Colonic mucosa (tissue), 4 donors: ENCODE data around the gene CNBP. TPM values are rescaled to one million over a fixed set of nuclear protein-coding genes. Genes with fewer than 3 reads are reported as not detected.

Experiments
- DNase-seq: peaks from one replicate; pipeline ENCODE4 v3.0.0-alpha.2; 2020
- H3K27ac ChIP-seq: fragments of 200-600 bp; one replicate; pipeline ENCODE4 v1.8.0; 2021
- H3K27me3 ChIP-seq: fragments of 200-600 bp; one replicate; pipeline ENCODE4 v1.8.0; 2021
- H3K36me3 ChIP-seq: fragments of 200-600 bp; one replicate; pipeline ENCODE4 v1.8.0; 2021
- H3K4me1 ChIP-seq: fragments of 200-600 bp; one replicate; pipeline ENCODE4 v1.8.0; 2021; ENCODE audit warnings: mild to moderate bottlenecking
- H3K4me3 ChIP-seq: fragments of 200-600 bp; one replicate; pipeline ENCODE4 v1.8.0; 2021
- H3K9ac ChIP-seq, 2 donors: one replicate each; pipeline ENCODE4 v1.7.0; 2013; ENCODE audit warnings: control low read depth in 2 of 2, low read depth in 2 of 2, low read length in 2 of 2
- H3K9me3 ChIP-seq: fragments of 200-600 bp; one replicate; pipeline ENCODE4 v1.8.0; 2021
- intact Hi-C: fragments of 100-400 bp; cut with DNase I; formaldehyde crosslinking; loops from one replicate; pipeline ENCODE4 v1.14.1; 2022
- total RNA-seq, 2 donors: library from RNA; stranded (reverse); fragmentation: NEBNext Ultra II Directional in 1 of 2; extraction: Animal tissue kit (Norgen Biotek cat#: 25700) in 1 of 2; gene quantifications; one replicate each; pipeline ENCODE4 v1.2.1, GENCODE V29; 2021
- TF ChIP-seq, protein P1 (sequence below): fragments of 200-600 bp; IDR thresholded peaks from one replicate; pipeline ENCODE4 v1.8.0; 2022; ENCODE audit warnings: antibody characterized with exemption, mild to moderate bottlenecking
- donor health status: healthy.
- donor health status: DM: no; HTN: no; CAD: no.
- donor health status: DM: no; HTN: no; CAD: no.

CNBP gene
- total RNA-seq, 2 donors from 2014 or later = 204 to 279 TPM

DNA sequence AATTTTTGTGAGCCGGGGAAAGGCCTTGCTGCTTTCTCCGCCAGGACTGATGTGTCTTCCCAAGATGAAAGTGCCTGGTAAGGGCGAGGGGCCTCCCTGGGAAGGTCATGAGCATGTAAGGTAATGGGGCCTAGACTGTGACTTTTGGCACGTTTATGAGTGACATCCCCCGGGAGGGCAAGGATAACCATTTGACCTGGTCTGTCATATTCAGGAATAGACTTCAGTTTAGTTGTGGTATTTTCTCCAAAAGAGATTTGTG, 631 bp upstream of the CNBP start:
- peaks cover 30% of the 10 kb centered on the region for H3K4me1 ChIP-seq
- H3K27me3 ChIP-seq = no peaks in the 10 kb centered on the region
- peak overlapping the region; percentile 93 for H3K27ac ChIP-seq
- peak; percentile 45 for DNase-seq
- H3K36me3 ChIP-seq = no peaks in the 10 kb centered on the region
- H3K9me3 ChIP-seq = no peaks in the 10 kb centered on the region
- H3K4me3 ChIP-seq = peak overlapping the region; percentile 89
- TF ChIP-seq, protein P1, sequence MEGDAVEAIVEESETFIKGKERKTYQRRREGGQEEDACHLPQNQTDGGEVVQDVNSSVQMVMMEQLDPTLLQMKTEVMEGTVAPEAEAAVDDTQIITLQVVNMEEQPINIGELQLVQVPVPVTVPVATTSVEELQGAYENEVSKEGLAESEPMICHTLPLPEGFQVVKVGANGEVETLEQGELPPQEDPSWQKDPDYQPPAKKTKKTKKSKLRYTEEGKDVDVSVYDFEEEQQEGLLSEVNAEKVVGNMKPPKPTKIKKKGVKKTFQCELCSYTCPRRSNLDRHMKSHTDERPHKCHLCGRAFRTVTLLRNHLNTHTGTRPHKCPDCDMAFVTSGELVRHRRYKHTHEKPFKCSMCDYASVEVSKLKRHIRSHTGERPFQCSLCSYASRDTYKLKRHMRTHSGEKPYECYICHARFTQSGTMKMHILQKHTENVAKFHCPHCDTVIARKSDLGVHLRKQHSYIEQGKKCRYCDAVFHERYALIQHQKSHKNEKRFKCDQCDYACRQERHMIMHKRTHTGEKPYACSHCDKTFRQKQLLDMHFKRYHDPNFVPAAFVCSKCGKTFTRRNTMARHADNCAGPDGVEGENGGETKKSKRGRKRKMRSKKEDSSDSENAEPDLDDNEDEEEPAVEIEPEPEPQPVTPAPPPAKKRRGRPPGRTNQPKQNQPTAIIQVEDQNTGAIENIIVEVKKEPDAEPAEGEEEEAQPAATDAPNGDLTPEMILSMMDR = no peak
- H3K9ac ChIP-seq = peak overlapping the region; percentile 97 to 100
- intact Hi-C loops = no loop called here

DNA sequence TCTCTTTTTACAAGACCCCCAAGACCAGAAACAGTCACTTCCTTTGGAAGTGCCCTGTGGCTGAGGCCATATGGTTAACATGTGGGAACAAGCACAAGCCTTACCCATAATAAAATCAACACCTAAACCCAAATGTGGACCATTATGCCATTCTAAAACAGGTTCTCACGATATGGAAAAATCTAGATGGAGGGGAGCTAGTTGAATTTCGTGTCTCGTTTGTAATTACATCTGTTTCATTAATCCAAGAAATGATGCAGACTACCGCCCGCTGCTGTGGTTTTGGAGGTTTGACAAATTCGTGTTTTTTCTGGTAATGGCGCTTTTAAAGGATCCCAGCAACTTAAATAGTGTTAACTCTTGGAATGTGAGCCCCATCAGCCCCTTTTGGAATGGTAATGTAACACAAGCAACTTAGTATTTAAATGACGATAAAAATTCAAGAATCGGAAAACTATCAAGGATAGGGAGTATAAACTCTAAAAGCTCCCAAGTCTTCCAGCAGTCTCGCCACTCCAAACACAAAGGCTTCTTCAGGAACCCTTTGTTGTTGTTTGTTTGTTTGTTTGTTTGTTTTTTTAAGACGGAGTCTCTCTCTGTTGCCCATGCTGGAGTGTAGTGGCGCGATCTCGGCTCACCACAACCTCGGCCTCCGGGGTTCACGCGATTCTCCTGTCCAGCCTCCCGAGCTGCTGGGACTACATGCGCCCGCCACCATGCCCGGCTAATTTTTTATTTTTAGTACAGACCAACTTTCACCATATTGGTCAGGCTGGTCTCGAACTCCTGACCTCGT, 1.1 kb downstream of the CNBP start:
- intact Hi-C loops = no loop called here
- peak overlapping the region; percentile 93 for H3K27ac ChIP-seq
- H3K36me3 ChIP-seq = no peaks in the 10 kb centered on the region
- DNase-seq = no peak
- no peaks in the 10 kb centered on the region for H3K9me3 ChIP-seq
- H3K4me1 ChIP-seq = peaks cover 30% of the 10 kb centered on the region
- TF ChIP-seq, protein P1 = no peak
- peak overlapping the region; percentile 97 to 100 for H3K9ac ChIP-seq
- H3K4me3 ChIP-seq = peak overlapping the region; percentile 89
- H3K27me3 ChIP-seq = no peaks in the 10 kb centered on the region

DNA sequence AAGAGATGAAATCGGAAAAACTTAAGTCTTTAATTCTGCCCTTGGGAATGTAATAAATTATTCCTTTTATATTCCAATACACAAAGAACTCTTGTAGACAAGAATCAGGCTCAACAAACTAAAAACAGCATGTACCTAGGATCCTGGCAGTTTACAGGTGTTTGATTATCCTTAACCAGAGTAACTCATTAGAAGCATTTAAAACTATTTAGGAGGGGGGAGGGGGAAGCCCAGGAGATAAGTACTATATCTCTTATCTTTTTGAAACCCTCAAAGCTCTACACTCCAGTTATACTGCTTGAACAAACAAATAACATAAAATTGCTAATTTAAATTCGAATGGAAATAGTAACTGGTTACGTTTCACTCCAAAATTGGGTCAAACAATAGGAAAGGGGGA, 1.9 kb downstream of the CNBP start:
- H3K9me3 ChIP-seq = no peaks in the 10 kb centered on the region
- TF ChIP-seq, protein P1 = no peak
- H3K9ac ChIP-seq = peak overlapping the region; percentile 97 to 100
- H3K4me1 ChIP-seq = peaks cover 30% of the 10 kb centered on the region
- peak overlapping the region; percentile 89 for H3K4me3 ChIP-seq
- DNase-seq = no peak
- intact Hi-C loops = no loop called here
- no peaks in the 10 kb centered on the region for H3K36me3 ChIP-seq
- H3K27ac ChIP-seq = peak overlapping the region; percentile 93
- no peaks in the 10 kb centered on the region for H3K27me3 ChIP-seq

DNA sequence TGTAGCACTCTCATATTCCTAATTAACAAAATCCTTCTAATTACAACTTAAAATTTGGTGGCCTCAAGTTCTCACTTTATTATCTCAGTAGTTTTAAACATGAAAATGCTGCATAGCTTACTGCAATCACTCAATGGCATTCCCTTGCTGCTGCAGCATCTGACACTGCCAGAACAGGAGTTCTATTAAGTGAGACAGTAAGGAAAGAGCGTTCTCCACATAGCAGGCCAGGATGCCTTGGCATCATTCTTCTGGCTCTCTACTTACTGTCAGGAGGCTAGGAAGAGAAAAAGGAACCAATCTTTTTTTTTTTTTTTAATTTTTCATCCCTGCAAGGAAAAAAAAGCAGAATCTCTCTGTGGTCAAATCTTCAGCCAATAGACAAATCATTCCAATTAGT, 3.2 kb downstream of the CNBP start:
- Histone ChIP-seq H3K9me3 (no peaks in the 10 kb centered on the region), H3K36me3 (no peaks in the 10 kb centered on the region), H3K4me1 (peaks cover 27% of the 10 kb centered on the region), H3K4me3 (no peak overlapping the region), H3K9ac (peak overlapping the region in 1 of 2 donors; percentile 58), H3K27ac (peak overlapping the region; percentile 56), H3K27me3 (no peaks in the 10 kb centered on the region)
- DNase-seq = no peak
- intact Hi-C loops = no loop called here
- TF ChIP-seq, protein P1 = no peak

DNA sequence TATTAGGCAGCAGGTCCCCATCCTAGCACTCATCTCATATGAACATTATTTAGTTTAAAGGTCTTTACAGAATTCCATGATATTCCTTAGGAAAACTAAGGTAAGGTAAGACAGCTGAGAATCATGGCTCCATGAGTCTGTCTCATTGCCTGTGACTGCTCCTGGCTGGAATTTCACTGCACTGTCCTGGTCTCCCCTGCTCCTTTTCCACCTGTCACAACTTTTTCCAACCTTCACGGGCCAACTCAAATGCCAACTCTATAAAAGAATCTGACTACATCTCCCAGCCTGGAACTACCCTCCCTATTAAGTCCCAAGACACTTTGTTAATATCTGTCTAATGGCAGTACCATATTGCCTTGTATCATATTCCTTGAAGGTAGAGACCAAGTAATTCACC, 7.6 kb downstream of the CNBP start:
- H3K36me3 ChIP-seq = no peaks in the 10 kb centered on the region
- H3K4me3 ChIP-seq = no peak overlapping the region
- H3K27me3 ChIP-seq = no peaks in the 10 kb centered on the region
- H3K9ac ChIP-seq = no peak overlapping the region
- no peak for DNase-seq
- H3K9me3 ChIP-seq = no peaks in the 10 kb centered on the region
- TF ChIP-seq, protein P1 = no peak
- intact Hi-C loops = no loop called here
- peaks cover 17% of the 10 kb centered on the region for H3K4me1 ChIP-seq
- no peak overlapping the region for H3K27ac ChIP-seq
